ENCODE measurements around the gene AFF4.
"Not testable (repeated sequence)": the region's sequence is repeated elsewhere in the genome, so short reads cannot be mapped to it uniquely, and the experiment has no call there.

AFF4 gene

GRCh38 chr5:132963171-132964104, at the start of gene AFF4:
Gene AFF4, minus strand, starts transcription at chr5:132963634. Its CDS starts 26,445 bp downstream, at chr5:132937189.
- ATAC-seq, result peak; percentile 90 to 91

- ATAC-seq, result not testable (repeated sequence)
Observed at GRCh38 chr5:133008455-133008854, 45.0 kb upstream of the AFF4 start.

- ATAC-seq, result no peak
Observed at GRCh38 chr5:133006653-133007052, 43.2 kb upstream of the AFF4 start.

DNA sequence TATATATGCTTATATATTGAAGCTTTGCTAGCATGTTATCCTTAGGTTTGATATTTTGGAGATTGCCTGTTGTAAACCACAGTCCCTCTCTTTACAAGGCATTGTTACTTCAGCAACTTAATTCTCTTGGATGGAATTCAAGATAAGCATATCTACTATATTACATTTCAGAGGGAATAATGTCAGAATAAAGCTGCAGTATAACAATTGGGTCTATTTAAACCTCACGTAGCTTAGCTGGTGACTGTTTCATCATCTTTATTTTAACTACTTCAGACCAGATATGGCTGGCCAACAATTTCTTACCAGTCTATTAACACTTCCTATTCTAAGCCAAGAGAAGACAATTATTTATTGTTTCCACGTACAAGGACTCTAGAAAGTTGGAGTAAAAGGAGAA, 35.8 kb upstream of the AFF4 start:
- ATAC-seq, result no peak

- ATAC-seq, result no peak
Observed at GRCh38 chr5:132998556-132998955, 35.1 kb upstream of the AFF4 start.

DNA sequence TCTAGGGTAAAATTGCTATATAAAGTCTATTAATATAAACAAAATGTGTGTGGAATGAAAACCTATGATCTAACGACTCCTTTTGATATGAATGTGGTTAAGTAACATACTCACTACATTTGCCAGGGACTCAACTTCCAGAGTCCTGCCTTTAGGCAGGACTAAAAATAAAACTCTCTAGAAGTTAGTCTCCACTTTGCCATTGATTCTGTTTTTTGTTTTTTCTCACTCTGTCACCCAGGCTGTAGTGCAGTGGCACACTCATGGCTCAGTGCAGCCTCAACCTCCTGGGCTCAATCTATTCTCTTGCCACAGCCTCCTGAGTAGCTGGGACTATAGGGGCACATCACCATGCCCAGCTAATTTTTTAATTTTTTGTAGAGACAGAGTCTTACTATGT, 32.9 kb upstream of the AFF4 start:
- ATAC-seq, result no peak

DNA sequence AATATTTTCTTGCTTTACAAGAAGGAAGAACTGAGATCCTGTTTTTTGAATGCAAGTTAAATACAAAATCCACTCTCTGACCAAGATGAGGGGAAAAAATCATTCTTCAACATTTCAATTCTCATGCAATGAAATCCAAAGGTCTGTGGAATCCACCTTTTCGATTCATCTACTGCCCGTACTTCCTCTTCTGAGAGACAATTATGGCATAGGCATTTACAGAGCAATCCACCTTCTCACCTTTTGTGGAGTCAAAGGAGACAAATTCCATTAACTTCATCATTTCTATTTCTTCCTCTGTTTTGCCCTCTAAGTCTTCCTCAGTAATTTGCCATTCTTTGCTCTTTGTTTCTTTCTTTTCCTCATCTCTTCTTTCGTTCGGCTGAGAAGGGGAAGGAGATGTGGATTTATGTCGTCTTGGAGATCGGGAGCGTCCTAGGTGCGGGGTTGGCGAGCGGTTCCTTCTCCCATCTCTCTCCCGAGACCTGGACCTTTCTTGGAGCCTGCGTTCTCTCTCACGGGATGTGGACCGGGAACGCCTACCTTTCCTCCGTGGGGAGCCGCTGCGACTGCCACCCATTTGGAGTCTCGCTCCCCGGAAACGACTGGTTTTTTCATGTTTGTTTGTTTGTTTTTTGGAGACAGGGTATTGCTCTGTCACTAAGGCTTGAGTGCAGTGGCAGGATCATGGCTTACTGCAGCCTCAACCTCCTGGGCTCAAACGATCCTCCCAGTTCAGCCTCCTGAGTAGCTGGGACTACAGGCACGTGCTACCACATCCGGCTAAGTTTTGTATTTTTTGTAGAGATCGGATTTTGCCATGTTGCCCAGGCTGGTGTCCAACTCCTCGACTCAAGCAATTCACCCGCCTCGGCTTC, 24.3 kb upstream of the AFF4 start:
- no peak for ATAC-seq

GRCh38 chr5:132982971-132983370, 19.5 kb upstream of the AFF4 start:
- not testable (repeated sequence) for ATAC-seq

DNA sequence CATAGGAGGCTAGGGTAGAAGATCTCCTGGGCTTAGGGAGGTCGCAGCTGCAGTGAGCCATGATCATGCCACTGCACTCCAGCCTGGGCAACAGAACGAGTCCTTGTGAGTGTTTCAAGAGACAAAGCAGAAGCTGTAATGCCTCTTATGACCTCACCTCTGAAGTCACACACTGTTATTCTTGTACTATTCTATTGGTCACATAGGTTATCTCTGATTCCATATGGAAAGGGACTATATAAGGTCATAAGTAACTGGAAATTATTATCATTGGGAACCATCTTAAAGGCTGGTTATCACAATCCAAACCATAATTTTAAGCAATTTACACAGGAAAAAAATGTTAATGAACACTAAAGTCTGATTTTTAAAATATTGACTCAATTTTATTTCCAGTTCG, 17.9 kb upstream of the AFF4 start:
- ATAC-seq, result no peak

DNA sequence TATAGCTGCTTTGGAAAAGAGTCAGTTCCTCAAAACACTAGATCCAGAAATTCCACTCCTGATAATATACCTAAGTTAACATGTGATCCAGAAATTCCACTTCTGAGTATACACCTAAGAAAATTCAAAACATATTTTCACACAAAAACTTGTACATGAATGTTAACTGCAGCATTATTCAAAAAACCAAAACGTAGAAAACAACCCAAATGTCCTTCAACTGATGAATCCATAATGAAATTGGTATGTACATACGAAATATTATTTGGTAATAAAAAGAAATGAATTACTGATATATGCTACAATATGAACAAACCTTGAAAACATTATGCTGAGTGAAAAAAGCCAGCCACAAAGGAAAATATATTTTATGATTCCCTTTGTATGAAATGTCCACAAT, 16.5 kb upstream of the AFF4 start:
- ATAC-seq, result no peak

- no peak for ATAC-seq
Observed at GRCh38 chr5:132979367-132979940, 16.0 kb upstream of the AFF4 start.

- ATAC-seq, result no peak
Observed at GRCh38 chr5:132976852-132977251, 13.4 kb upstream of the AFF4 start.

- ATAC-seq, result not testable (repeated sequence)
Observed at GRCh38 chr5:132972436-132972828, 9.0 kb upstream of the AFF4 start.

- ATAC-seq, result no peak
Observed at GRCh38 chr5:132971483-132972435, 8.3 kb upstream of the AFF4 start.

GRCh38 chr5:132965120-132965519, 1.7 kb upstream of the AFF4 start:
- ATAC-seq, result no peak

DNA sequence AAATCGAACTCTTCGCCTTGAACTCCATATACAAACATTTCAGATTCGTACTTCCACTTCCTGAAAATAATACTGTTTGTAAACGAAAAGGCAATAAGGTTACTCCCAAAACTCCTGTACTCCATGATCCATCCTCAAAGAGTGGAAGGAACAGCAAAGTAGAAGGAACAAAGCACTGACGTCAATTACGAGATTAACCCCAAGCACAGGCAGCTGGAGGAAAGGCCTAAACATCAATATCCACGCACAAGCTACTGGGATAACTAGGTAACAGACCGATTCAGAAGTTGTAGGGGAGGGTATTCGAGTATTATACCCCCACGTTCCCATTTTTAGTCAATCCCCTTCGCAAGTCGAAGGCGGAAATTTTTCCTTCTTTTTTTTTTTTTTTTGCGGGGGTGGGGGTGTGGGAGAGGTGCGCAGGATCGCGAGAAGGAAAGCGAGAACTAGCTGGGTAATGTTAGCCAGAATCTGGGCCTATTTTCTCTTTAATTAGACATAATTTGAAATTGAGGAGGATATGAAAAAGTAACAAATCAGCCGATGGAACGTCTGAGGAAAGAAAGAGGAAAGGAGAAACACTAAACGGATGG, 909 bp downstream of the AFF4 start:
- no peak for ATAC-seq

GRCh38 chr5:132961887-132962286, 1.5 kb downstream of the AFF4 start:
- no peak for ATAC-seq

GRCh38 chr5:132961123-132961815, 2.2 kb downstream of the AFF4 start:
- not testable (repeated sequence) for ATAC-seq

DNA sequence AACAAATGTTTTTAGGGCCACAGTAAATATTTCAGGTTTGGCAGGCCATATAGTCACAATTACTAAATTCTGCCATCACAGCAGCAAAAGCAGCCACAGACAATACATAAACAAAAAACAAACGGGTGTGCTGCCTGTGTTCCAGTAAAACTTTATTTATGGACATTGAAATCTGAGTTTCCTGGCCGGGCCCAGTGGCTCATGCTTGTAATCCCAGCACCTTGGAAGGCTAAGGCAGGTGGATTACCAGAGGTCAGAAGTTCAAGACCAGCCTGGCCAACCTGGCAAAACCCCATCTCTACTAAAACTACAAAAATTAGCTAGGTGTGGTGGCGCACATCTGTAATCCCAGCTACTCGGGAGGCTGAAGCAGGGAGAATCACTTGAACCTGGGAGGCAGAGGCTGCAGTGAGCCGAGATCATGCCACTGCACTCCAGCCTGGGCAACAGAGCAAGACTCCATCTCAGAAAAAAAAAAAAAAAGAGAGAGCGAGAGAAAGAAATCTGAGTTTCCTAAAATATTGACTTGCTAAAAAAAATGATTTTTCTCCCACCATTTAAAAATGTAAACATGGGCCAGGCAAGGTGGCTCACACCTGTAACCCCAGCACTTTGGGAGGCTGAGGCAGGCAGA, 7.2 kb downstream of the AFF4 start:
- ATAC-seq, result not testable (repeated sequence)

DNA sequence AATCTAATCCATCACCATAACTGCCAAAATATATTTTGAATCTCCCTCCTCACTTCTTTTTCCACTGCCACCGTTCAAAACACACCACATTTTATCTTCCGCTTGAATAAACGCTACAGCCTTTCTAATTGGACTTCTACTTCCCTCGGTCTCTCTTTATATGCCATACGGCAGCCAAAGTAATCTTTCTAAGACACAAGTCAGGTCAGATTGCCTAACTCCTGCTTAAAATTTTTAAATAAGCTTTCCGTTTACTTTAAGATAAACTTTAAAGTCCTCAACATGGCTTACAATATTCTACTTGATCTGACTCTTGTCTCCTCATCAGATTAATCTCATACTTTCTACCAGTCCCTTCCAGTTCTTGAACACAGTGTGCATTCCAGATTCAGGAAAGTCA, 9.7 kb downstream of the AFF4 start:
- ATAC-seq, result no peak
